Measurements from ENCODE around the gene NPIPA7.
"Not testable (repeated sequence)": the region's sequence is repeated elsewhere in the genome, so short reads cannot be mapped to it uniquely, and the experiment has no call there.

DNA sequence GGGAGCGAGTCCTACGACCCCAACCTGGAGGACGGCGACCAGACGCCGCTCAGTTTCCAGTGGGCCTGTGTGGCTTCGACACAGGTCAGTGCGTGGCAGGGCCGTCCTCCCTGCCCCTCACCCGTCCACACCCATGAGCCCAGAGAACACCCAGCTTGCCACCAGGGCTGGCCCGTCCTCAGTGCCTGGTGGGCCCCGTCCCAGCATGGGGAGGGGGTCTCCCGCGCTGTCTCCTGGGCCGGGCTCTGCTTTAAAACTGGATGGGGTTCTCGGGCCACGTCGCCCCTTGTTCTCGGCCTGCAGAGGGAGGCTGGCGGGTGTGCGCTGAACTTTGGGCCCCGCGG, 11.7 kb upstream of the NPIPA7 start:
- TF ChIP-seq, protein P1, sequence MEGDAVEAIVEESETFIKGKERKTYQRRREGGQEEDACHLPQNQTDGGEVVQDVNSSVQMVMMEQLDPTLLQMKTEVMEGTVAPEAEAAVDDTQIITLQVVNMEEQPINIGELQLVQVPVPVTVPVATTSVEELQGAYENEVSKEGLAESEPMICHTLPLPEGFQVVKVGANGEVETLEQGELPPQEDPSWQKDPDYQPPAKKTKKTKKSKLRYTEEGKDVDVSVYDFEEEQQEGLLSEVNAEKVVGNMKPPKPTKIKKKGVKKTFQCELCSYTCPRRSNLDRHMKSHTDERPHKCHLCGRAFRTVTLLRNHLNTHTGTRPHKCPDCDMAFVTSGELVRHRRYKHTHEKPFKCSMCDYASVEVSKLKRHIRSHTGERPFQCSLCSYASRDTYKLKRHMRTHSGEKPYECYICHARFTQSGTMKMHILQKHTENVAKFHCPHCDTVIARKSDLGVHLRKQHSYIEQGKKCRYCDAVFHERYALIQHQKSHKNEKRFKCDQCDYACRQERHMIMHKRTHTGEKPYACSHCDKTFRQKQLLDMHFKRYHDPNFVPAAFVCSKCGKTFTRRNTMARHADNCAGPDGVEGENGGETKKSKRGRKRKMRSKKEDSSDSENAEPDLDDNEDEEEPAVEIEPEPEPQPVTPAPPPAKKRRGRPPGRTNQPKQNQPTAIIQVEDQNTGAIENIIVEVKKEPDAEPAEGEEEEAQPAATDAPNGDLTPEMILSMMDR (conservative IDR thresholded peaks at IDR 0.05; ENCODE audit: low read length) = not testable (repeated sequence)
- not testable (repeated sequence) for TF ChIP-seq EZH2phosphoT487 (IDR thresholded peaks at IDR 0.05; ENCODE audit: borderline replicate concordance, low read depth, low read length)
